Stimulated activated CD8-positive, alpha-beta memory T cell treated with anti-CD3 and anti-CD28 coated beads, Interleukin-4, amount 100 ng/mL, for 24 hours (primary cell): Measurements from ENCODE around the gene H1-8.

Experiments
- DNase-seq: peaks from one replicate; pipeline ENCODE4 v3.0.0-alpha.2; 2020; ENCODE audit warnings: low read depth

H1-8 gene

DNA sequence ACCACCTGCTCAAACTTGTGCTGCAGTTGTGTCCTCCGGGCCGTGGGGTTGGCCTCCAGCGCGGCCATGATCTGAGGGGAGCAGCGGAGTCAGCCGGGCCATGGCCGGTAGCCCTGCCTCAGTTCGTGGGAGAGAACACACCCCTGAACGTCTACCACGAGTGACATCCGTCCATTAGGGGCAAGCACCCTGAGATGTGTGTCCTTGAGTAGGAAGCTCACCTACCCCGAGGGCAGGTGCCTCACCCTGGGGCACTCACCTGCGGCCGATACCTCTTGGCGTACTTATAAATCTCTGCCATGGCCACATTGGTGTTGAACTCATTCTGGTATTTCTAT is 13.4 kb downstream of the H1-8 start:
- no peak for DNase-seq

DNA sequence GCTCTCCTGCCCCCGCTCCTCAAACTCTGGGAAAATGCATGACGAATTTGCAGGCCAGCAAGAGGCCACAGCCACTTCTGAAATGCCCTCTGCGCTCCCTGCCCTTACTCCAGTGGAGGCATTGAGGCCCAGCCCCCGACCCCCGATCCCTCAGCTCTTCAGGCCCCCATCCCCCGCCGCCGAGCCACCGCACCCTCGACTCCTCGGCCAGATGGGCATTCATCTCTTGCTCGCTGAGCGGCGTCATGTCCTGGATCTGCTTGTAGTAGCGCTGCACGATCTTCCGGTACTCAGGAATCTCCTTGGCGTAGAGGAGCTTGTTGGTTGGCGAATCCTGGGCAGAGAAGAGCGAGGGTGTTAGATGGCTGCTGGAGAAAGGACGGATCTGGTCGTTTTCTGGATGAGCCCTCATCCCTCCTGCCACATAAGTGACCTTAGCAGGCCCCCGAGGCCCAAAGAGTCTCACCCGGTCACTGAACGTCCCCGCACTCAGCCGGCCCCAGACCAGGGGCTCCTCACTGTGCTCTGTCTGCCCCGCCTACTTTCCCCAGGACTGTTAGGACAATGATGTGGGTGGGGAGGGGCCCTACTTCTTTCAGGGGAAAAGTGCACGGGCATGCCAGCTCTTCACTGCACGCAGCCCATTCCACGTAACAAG is 14.0 kb downstream of the H1-8 start:
- no peak for DNase-seq

DNA sequence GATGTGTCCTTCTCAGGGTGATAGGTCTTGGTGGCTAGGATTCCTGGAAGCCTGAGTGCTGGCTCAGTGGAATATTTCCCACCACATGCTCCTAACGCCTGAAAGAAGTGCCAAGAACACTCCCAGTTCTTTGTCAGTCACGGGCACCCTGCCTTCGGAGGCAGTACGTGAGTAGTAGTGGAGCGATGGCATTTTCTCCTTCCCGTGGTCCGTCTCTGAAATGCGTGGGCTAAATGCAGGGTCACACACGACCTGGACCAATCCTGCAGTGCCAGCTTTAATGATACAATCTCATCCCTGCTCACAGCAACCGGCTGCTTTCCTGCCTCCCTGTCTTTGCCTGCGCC is 14.5 kb downstream of the H1-8 start:
- DNase-seq = no peak

DNA sequence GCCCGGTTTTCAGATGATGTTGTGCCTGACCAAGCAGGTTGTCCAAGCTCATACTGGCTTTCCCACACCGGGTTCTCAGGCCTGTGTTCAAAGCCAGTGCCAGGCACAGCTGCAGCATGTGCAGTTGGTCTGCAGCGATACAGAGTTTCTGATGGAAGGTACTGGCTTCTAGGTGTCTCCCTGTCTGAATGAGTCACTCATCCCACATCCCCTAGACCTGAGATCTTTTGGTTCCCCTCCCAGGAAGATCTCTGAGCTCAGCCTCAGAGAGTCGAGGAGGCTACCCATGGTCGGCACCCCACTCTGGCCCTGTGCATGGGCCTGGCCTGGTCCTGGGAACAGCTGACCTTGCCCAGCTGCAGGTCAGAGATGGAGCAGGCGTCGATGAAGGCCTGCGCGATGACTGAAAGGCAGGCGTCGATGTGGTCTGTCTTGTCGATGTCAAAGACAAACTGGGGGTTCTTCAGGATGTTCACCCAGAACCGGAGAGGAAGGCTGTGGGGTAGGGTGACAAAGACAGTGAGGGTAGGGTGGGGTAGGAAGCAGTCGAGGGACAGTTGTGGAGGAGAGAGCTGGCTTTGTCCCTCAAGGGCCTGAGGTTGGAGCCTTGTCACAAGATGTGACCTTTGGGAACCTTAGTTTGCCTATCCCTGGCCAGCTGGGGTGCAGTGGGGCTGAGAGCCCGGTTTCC is 15.3 kb downstream of the H1-8 start:
- DNase-seq = no peak

DNA sequence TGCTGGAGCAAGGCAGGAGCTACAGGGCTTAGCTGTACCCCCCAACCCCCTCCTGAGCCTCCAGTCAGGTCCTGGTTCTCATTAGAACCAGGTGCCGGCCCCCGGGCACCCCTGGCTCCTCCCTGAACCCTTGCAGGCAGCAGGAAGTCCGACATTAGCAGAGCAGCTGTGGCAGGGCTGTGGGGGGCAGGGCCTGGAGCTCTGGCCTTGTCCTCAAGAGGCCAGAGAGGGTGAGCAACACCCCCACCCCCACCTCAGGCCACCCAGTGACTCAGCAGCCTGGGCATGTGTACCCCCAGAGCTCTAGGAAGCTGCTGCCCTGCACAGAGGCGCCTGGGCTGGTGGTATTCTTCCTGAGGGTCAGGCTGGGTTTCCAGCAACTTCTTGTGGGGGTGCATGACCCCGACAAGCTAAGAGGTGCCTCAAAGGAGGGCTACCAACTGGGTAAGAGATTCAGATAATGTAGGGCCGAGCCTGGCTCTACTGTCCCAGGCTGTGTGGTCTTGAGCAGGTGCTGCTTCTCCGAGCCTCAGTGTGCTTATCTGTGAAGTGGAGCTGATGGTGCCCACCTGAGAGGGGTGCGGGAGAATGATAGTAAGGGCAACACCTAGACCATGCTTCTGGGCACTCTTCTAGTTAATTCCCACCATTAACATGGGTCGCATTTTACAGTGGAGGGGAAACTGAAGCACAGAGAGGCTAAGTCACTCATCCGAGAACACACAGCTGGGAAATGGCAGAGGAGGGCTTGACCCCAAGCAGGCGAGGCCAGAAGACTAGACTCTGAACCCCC is 16.0 kb downstream of the H1-8 start:
- DNase-seq = no peak

DNA sequence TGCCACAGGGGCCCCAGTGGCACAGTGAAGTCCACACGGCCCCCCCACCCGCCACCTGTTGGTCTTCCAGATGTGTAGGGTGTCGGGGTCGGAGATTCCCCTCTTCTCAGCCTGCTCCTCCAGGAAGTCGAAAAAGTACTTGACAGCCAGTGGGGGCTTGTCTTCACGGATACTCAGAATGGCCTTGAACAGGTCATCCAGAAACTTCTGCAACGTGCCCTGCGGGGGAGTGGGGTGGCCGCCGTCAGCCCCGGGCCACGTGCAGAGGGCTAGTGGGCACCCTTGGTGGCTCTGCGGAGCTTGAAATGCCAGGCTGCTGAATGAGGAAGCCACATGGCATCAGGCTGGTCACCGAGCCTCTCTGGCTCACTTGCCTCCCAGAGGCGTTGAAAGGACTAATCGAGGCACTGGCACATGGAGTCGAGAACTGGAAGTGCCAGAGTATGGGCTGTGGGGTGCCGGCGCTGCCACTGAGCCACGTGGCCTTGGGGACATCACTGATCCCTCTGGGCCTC is 16.6 kb downstream of the H1-8 start:
- no peak for DNase-seq

DNA sequence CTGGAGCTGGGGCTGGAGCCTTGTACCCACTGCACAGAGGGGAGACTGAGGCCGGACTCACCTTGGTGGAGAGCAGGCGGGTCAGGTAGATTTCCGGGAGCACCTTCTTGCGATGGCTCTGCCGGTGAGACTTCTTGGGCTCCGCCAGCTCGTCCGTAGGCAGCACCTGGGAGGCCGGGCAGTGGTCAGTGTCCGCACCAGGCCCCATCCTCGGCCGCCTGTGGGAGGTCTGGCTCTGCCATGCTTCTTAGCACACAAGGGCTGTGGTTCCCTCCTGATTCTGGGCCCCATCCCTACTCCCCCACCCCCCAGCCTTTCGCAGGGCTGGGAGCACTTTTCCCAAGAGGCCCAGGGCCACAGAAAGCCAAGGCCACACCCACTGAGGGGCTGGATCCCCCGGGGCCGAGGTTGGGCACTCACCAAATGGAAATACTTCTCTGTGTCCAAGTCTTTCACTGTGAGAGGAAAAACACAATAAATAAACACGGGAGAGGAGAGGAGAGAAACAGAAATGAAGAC is 17.4 kb downstream of the H1-8 start:
- DNase-seq = no peak

DNA sequence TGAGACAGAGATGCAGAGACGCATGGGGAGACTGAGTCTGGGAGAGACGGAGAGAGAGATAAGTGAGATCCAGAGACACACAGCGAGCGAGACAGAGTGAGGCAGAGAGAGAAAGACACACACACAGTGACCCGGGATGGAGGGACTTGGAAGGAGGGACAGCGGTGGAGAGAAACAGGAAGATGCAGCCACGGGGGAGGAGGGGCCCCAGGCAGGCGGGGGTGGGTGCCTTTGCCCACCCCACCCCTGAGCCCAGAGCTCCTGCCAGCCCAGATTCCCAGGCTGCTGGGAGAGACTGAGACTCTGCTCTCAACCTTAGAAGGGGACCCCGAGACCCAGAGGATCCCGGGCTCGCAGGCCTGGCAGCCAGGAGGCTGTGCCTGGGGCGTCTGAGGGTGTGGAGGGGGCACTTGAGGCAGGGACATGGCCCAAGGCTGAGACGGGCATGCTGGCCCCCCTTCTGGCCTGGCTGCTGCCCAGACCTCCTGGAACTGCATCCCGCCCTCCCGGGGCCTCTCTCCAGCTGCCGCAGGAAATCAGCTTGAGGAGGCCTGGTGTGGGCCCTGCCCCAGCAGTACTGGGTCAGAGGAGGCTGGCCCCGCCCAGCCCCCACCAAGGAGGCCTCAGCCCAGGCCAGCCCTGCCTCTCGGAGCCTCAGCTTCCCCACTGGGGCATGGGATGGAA is 18.1 kb downstream of the H1-8 start:
- DNase-seq = no peak

DNA sequence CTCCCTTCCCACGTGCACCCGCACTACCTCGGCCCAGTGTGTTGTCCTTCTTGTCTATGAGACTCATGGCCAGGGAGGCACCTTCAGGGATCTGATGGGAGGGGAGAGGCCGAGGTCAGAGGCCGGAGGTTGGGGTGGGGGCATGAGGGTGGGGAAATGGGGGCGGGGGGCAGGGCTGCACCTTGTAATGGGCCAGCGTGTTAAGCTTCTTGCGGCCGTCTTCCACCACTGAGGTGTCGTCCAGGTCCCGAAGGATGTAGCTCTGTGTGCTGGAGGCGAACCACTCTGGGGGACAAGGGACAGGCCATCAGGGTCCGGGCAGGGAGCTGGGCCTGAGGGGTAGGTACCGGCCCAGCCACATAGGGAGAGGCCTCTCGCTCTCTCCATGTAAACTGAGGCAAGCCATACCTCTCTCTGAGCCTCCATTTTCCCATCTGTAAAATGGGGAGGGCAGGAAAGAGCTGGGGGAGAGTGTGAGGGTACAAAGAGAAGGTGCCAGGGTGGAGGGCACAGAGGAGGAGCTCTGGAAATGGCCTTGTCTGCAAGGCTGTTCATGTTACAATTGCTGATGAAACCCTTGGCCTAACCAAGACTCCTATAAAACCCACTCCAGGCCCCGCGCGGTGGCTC is 18.8 kb downstream of the H1-8 start:
- no peak for DNase-seq

DNA sequence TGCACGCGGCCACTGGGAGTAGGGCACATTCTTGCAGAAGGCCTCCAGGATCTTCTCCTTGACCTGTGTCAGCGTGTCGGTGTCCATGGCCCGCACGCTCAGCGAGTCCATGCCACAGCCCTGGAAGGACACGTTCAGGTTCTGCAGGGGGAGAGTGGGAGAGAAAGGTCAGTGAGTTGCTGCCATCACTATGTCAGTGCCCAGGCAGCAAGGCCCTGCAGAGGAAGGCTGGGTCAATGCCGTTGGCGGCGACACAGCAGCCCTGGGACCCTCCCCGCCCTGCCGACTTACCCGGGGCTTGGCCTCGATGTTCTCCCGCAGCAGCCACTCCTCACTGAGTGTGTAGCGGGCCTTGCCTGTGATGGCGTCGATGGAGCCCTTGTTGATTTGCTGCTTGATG is 19.8 kb downstream of the H1-8 start:
- no peak for DNase-seq

DNA sequence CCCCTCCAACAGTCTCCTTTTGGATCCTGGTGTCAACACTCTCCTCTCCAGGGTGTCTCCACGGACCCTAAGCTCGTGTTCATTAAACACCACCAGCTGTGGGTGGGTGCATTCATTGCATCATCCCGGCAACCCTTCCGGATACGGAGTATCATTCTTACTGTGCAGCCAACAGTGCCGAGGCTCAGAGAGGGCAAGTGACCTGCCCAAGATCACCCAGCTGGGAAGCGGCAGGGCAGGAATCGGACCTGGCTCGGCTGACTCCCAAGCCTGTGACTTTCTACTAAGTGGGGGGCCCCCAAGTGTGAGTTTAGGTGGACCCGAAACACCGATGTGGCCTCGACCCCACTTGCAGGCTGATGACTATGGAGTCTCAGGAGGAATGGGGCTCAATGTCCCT is 20.4 kb downstream of the H1-8 start:
- DNase-seq = no peak

DNA sequence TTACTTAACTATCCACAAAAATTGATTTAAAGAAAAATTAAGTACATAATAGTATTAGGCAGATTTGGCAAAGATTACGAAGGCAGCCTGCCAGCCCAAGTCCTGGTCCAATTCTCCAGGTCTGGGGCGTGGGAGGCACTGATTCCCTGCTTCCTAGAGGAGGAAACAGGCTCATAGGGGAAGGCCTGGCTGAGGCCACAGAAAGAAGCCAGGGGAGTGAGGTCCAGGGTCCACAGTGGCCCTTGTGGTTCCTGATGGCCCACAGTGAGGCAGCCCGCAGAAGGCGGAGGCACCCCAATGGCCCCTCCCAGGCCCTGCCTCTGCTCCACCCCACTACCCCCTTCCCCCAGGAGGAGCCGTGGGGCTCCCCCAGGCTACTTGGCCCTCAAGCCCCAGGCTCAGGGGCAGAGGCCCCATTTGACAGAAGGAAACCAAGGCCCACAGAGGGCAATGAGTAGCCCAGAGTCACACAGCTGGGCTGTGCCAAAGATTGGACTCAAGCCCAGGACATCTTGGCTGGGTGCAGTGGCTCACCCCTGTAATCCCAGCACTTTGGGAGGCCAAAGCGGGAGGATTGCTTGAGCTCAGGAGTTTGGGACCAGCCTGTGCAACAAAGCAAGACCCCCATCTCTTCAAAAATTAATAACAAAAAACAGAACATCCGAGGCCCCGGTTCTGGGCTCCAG is 21.0 kb downstream of the H1-8 start:
- DNase-seq = no peak

DNA sequence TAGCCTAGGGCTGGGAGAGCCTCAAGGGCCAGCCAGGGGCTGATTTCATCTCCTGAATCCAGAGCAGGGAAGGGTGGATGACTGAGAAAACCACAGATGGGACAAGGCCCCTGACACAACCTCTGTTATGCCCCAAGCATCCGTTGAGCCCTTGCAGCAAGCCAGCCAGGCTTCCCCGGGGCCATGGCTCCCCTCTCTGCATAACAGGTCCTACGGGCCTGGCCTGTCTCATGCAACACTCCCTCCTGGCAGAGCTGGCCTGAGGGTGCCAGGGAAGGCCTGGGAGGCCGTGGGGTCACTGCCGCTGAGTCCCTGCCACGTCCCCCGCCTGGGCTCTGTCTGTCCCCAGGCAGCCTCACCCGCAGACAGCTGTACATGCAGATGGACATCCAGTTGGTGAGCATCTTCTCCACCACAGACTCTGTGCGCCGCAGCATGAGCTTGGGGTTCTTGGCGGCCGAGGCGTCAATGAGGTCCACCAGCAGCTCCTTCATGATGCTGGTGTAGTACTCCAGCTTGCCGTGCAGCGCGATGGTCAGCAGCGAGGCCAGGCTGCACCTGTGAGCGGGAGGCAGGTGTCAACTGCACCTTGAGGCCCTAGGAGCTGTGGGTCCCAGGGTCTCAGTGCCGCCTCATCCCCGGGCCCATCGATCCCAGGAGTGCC is 22.1 kb downstream of the H1-8 start:
- DNase-seq = no peak

DNA sequence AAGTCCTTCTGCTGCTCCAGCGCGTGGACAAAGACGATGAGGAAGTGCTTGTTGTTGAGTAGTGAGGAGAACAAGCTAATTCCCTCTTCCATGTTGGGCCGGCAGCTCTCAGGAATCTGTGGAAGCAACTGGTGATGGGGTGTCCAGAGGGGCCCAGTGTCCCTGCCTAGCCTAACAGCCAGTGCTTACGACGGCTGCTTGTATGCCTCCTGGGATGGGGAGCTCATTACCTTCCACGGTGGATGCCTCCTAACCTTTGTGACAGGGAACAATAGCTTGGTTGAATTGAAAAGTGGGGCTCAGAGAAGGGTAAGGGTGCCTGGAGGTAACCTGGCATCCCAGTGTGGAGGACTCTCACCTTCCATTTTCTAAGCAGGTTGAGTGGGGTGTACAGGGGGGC is 22.9 kb downstream of the H1-8 start:
- no peak for DNase-seq

DNA sequence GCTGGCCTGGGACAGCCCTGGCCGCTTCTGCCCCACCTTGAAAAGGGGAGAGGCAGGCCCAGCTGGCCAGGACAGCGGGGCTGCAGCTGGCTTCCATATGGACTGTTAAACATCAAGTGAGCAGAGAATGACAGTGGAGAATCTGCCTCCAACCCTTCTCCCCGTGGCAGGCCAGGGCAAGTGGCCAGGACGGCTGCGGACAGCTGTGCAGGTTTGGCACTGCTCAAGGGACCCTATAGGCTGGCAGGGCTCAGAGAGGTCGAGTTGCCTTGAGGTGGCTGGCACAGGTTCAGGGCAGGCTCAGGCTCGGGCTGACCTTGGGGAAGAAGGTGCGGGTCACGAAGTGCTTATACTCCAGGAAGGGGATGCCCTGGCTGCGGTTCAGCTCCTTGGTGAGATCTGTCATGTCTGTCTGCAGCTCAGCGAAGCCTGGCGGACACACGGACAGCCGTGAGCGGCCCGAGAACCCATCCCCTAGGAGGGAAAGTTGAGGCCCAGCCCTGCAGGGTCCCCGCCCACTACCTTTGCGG is 24.3 kb downstream of the H1-8 start:
- no peak for DNase-seq

DNA sequence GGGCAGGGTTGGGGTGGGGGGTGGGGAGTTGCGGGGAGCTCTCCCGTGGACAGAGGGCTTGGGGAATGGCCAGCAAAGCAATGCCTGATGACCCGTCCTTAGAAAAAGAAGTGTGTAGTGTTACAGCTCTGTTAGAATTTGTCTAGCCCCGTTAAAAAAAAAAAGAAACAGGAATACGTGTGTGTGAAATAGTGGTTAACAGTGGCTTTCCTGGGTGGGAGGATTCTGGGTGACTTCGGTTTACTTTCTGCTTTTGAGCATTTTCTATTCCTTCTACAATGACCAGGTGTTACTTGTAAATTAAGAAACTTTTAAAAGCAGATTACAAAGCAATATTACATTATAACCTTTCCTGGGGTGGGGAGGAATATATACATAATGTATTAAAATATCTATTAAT is 25.0 kb downstream of the H1-8 start:
- no peak for DNase-seq

DNA sequence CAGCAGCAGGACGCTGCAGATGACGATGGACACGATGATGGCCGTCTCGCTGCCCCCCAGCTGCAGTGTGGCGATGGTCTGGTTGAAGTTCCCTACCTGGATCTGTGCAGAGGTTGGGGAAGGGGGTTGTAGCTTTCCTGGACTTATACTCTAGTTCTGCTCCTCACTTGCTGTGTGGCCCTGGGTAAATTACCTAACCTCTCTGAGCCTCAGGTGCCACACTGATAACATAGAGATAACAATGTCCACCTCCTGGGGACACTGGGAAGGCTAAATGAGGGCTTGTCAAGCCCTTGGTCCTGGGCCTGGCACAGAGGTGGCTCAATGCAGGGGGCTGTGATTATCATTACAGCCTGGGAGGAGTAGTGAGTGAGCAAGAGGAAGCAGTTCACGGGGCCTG is 26.9 kb downstream of the H1-8 start:
- no peak for DNase-seq

DNA sequence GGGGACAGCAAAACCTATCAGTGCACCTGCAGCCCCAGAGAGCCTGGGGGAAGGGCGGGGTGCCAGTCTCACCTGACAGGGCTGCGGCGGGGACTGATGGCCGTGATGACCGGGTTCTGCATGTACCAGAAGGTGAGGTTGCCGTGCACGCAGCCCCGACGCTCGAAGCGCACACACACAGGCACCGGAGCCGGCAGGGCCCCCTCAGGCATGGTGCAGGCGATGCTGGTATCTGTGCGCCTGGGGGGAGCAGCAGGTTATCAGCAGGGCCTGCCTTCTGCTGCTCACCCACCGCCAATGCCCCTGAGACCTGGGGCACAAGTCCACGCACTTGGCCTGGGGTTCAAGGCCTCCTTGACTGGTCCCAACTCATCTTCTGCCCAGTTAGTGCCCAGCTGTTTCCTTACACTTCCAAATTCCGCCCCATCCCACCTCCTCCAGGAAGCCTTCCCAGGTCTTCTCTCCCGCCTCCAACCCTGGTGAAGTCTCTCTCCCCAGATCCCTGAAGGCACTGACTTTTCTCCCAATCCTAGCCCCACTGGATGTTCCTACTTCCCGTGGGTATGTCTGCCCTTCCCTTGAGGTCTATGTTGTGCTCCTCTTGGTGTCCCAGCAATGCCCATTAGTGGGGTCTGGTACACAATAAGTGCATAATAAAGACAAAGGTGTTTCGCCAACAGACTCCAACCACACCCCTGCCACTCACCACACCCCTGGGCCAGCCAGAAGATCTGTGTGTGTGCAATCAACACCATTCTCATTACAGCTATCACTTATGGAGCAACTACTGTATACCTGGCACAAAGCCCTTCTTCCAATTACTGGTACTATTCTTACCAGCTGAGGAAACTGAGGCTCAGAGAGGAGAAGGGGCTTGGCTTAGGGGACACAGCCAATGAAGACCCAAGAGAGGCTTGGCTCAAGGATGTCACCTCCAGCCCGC is 28.9 kb downstream of the H1-8 start:
- no peak for DNase-seq

DNA sequence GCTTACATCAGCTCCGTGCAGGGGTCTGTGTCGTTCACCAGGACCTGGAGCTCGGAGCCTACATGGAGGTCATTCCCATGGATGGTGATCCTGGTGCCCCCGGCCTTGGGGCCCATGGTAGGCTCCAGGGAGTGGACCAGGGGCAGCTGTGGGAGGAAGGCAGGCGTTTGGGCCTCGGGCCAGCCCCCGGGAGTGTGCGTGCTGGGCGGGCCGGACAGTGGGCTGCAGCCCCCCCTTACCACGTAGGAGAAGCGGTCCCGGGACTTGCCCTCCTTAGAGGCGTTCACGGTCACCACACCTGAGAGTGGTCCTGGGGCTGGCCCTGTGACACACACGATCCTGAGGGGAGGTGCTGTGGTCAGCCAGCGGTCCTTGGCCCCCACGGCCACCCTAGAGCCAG is 29.6 kb downstream of the H1-8 start:
- DNase-seq = no peak

DNA sequence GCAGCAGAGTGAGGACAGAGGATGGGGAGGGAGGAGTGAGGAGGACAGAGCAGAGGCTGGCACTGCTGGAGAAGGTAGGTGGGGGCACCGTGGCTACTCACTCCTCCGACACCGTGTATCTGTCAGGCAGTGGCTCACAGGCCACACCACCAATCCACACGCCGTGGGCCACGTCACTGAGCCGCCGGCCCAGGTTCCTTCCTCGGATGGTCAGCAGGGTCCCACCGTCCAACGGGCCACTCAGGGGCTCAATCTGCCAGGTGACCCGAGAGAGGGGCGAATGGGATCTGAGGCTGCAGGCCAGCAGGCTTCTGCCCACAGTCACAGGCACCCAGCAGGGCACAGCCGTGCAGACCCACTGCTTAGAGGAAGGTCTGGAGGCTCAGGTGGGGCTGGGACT is 30.5 kb downstream of the H1-8 start:
- DNase-seq = no peak
